Suppressor macrophage treated with lipopolysaccharide for 1 hour (primary cell): Measurements from ENCODE around the gene MTHFD1.
"Not testable (repeated sequence)": the region's sequence is repeated elsewhere in the genome, so short reads cannot be mapped to it uniquely, and the experiment has no call there.

ENCODE experiments used
- DNase-seq, 3 donors: peaks; one replicate each; pipeline ENCODE4 v3.0.0-alpha.2; 2020 to 2022

Gene MTHFD1

GRCh38 chr14:64387782-64388532 is at the start of gene MTHFD1:
Gene MTHFD1 (plus strand): TSS chr14:64388353. CDS start chr14:64388428, 75 bp downstream.
- DNase-seq, result peak; percentile 100

GRCh38 chr14:64338616-64339316 is 49.4 kb upstream of the MTHFD1 start:
- DNase-seq, result peak; percentile 91 to 94 (median 92)

GRCh38 chr14:64340560-64341196 is 47.5 kb upstream of the MTHFD1 start:
- no peak for DNase-seq

- no peak for DNase-seq
Measured at GRCh38 chr14:64347748-64348147, 40.4 kb upstream of the MTHFD1 start.

GRCh38 chr14:64349741-64350490 is 38.2 kb upstream of the MTHFD1 start:
- DNase-seq, result peak; percentile 70 to 94 (median 88)

GRCh38 chr14:64363265-64363846 is 24.8 kb upstream of the MTHFD1 start:
- peak; percentile 12 to 36 (median 28) for DNase-seq

- DNase-seq, result no peak
Measured at GRCh38 chr14:64364907-64365306, 23.2 kb upstream of the MTHFD1 start.

- not testable (repeated sequence) for DNase-seq
Measured at GRCh38 chr14:64365358-64365889, 22.7 kb upstream of the MTHFD1 start.

- no peak for DNase-seq
Measured at GRCh38 chr14:64369201-64369600, 19.0 kb upstream of the MTHFD1 start.

GRCh38 chr14:64387232-64387781 is 846 bp upstream of the MTHFD1 start:
- DNase-seq, result peak; percentile 16 to 27 (median 24)

- peak in 2 of 3 donors; percentile 17 to 20 for DNase-seq
Measured at GRCh38 chr14:64388533-64389285, 556 bp downstream of the MTHFD1 start.

GRCh38 chr14:64391113-64391725 is 3.1 kb downstream of the MTHFD1 start:
- DNase-seq, result no peak

GRCh38 chr14:64391986-64392385 is 3.8 kb downstream of the MTHFD1 start:
- DNase-seq, result no peak

GRCh38 chr14:64393189-64393726 is 5.1 kb downstream of the MTHFD1 start:
- not testable (repeated sequence) for DNase-seq

- no peak for DNase-seq
Measured at GRCh38 chr14:64394423-64394822, 6.3 kb downstream of the MTHFD1 start.

- DNase-seq, result no peak
Measured at GRCh38 chr14:64394977-64395633, 7.0 kb downstream of the MTHFD1 start.

- DNase-seq, result no peak
Measured at GRCh38 chr14:64400829-64401459, 12.8 kb downstream of the MTHFD1 start.

- peak in 1 of 3 donors; percentile 36 for DNase-seq
Measured at GRCh38 chr14:64401949-64402348, 13.8 kb downstream of the MTHFD1 start.

- DNase-seq, result no peak
Measured at GRCh38 chr14:64405295-64405694, 17.1 kb downstream of the MTHFD1 start.
